Right lobe of liver (tissue), 6 donors: ENCODE measurements around the gene ZNF275. TPM values are rescaled to one million over a fixed set of nuclear protein-coding genes. Genes with fewer than 3 reads are reported as not detected.

Source experiments
- ATAC-seq, 4 donors: fragments of 200-7000 bp; cut with Tn5 transposase; one replicate each; pipeline ENCODE4 v1.9.1; 2020; ENCODE audit warnings: mild to moderate bottlenecking in 4 of 4, moderate library complexity in 4 of 4
- DNase-seq, 3 donors: peaks; one replicate each; pipeline ENCODE4 v3.0.0-alpha.2; 2020
- H3K27ac ChIP-seq, 3 donors: fragments of 200-600 bp; one replicate each; pipeline ENCODE4 v1.8.0; 2022
- H3K27me3 ChIP-seq, 2 donors: fragments of 200-600 bp; one replicate each; pipeline ENCODE4 v1.8.0; 2022
- H3K36me3 ChIP-seq, 4 donors: fragments of 200-600 bp; sonication (generic) in 1 of 4; one replicate each; pipeline versions ENCODE4 v1.5.1 to v1.8.0; 2017 to 2022; ENCODE audit warnings: control low read depth in 1 of 4
- H3K4me1 ChIP-seq, 4 donors: fragments of 200-600 bp; sonication (generic) in 1 of 4; one replicate each; pipeline versions ENCODE4 v1.5.1 to v1.8.0; 2017 to 2022; ENCODE audit warnings: control low read depth in 1 of 4
- H3K4me3 ChIP-seq, 3 donors: fragments of 200-600 bp; one replicate each; pipeline ENCODE4 v1.8.0; 2022
- H3K9me3 ChIP-seq, 4 donors: fragments of 200-600 bp; sonication (generic) in 1 of 4; one replicate each; pipeline versions ENCODE4 v1.5.1 to v1.8.0; 2017 to 2022; ENCODE audit warnings: control low read depth in 1 of 4
- POLR2A ChIP-seq: fragments of 450-650 bp; IDR thresholded peaks from one replicate; pipeline ENCODE4 v1.6.1; 2017; ENCODE audit warnings: antibody characterized with exemption, mild to moderate bottlenecking
- WGBS: methylation state at CpG from one replicate; pipeline ENCODE4 v1.1.6; 2018; ENCODE audit warnings: low coverage, low lambda C conversion rate; ENCODE audit not compliant: insufficient coverage; ENCODE audit errors: missing lambda C conversion rate; 5-methylcytosine and 5-hydroxymethylcytosine counted together
- intact Hi-C, 2 donors: fragments of 100-400 bp; cut with DNase I; formaldehyde crosslinking; loops; one replicate each; pipeline versions ENCODE4 v1.11.2 to v1.14.1; 2022
- total RNA-seq, 6 experiments: library from RNA; depleted of rRNA in 2 of 6; stranded (reverse); fragments of >200 nt in 2 of 6; fragmentation: NEBNext Ultra II Directional in 3 of 6; extraction: Animal tissue kit (Norgen Biotek cat#: 25700) in 3 of 6; gene quantifications; one replicate each; pipeline versions ENCODE4 v1.1.0 to v1.2.4, GENCODE V29; 2016 to 2023
- TF ChIP-seq, protein P1 (sequence below), 4 donors: fragments of 200-600 bp in 3 of 4; fragments of 450-650 bp in 1 of 4; IDR thresholded peaks; one replicate each; pipeline versions ENCODE4 v1.5.1 to v1.8.0; 2016 to 2022; ENCODE audit warnings: antibody characterized with exemption in 4 of 4, mild to moderate bottlenecking in 2 of 4
- donor health status: DM: no; HTN: yes; CAD: no.
- donor health status: DM: no; HTN: no; CAD: no.
- donor health status: DM: no; HTN: no; CAD: no.
- donor health status: DM: no; HTN: yes; CAD: no.
- donor health status: DM: no; HTN: yes; CAD: no.

ZNF275 gene
- total RNA-seq, 6 experiments from 2014 or later = 8.1 to 12.0 (median 10.3) TPM

DNA sequence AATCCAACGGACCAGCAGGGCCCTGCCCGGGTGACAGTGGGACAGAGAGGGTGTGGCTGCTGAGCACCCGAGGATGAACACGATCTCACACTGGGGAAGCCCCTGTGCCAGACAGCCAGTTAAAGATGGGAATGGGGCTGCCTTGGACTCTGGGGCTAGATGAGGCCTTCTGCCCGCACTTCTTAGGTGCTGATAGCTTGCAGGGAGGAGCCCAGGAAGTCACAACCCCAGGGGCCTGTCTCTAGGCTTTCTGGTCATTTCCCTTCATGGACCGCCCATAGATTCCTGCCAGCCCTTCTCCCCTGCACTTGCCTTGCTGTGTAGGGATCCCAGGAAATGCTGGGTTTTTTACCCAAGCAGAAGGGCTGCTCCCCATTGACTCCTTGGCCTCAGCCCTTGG is 6.2 kb downstream of the ZNF275 start:
- Histone ChIP-seq H3K4me1 (no peaks in the 10 kb centered on the region), H3K9me3 (no peaks in the 10 kb centered on the region), H3K4me3 (no peak overlapping the region), H3K36me3 (no peaks in the 10 kb centered on the region), H3K27ac (no peak overlapping the region), H3K27me3 (no peaks in the 10 kb centered on the region)
- ATAC-seq (no peak), DNase-seq (no peak)
- TF ChIP-seq, protein P1, sequence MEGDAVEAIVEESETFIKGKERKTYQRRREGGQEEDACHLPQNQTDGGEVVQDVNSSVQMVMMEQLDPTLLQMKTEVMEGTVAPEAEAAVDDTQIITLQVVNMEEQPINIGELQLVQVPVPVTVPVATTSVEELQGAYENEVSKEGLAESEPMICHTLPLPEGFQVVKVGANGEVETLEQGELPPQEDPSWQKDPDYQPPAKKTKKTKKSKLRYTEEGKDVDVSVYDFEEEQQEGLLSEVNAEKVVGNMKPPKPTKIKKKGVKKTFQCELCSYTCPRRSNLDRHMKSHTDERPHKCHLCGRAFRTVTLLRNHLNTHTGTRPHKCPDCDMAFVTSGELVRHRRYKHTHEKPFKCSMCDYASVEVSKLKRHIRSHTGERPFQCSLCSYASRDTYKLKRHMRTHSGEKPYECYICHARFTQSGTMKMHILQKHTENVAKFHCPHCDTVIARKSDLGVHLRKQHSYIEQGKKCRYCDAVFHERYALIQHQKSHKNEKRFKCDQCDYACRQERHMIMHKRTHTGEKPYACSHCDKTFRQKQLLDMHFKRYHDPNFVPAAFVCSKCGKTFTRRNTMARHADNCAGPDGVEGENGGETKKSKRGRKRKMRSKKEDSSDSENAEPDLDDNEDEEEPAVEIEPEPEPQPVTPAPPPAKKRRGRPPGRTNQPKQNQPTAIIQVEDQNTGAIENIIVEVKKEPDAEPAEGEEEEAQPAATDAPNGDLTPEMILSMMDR (IDR thresholded peaks at IDR 0.05) = no peak
- TF ChIP-seq POLR2A = no peak
- WGBS = 67% methylated on average over 1 of the region's 6 CpGs
- intact Hi-C loops = no loop called here

DNA sequence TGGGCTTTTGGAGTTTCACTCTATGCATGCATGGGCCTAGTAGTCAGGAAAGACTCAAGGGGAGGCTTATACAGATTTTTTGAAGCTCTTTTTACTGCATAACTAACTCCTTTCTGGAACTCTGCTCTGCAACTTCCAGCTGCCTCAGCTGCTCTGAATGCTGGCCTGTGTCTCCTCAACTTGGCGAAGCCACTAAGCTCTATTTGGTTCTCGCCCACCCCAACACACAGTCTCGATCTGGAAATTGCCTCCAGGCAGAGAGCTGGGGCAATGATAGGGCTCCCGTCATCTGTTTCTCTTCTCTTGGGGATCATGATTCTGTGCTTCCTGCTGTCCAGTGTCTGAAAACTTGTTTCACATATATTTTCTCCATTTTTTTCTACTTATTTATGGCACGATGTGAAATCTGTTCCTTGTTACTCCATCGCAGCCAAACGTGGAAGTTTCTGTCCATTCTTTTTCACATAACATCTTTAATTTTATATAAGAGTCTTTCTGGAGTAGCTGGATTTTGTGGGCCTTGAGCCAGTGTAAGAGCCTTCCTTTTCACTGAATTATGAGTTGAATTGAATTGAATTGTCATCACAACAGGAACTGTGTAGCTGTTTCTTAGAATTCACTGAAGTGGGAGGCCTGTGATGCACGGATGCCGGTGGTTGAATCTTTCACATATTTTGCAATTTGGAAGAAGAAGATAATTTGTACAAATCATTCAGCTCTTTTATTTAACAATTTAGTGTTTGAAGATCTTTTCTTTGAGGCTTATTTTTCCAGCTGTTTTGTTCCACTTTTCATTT is 9.0 kb downstream of the ZNF275 start:
- Histone ChIP-seq H3K36me3 (peaks cover 0 to 11% (median 4%) of the 10 kb centered on the region in 4 donors), H3K27me3 (no peaks in the 10 kb centered on the region), H3K4me1 (no peaks in the 10 kb centered on the region), H3K27ac (no peak overlapping the region), H3K9me3 (no peaks in the 10 kb centered on the region), H3K4me3 (no peak overlapping the region)
- DNase-seq (no peak), ATAC-seq (no peak)
- intact Hi-C loops = no loop called here
- TF ChIP-seq, protein P1 (IDR thresholded peaks at IDR 0.05) = no peak
- no peak for TF ChIP-seq POLR2A
- 64% methylated on average over 9 of the region's 9 CpGs for WGBS

DNA sequence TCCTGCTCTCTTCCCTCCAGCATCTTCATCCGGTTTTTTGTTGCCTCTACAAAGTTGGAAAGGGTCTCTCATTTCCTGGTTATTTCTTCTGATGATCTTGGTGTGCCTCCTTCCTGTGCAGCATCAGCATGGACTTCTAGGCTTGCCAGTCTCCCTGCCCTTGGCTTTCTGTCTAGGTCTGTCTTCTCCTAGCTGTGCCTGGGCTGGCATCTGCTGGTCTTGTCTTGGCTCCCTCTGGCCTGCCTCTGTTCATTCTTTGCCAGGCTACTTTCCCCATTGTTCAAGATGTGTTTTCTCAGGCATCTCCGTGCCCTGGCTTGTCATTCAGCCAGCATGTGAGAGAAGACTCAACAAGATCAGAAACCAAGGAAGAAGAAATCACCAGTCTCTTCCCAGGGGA is 9.7 kb downstream of the ZNF275 start:
- Histone ChIP-seq H3K36me3 (peaks cover 0 to 11% (median 4%) of the 10 kb centered on the region in 4 donors), H3K4me1 (no peaks in the 10 kb centered on the region), H3K9me3 (no peaks in the 10 kb centered on the region), H3K4me3 (no peak overlapping the region), H3K27ac (no peak overlapping the region), H3K27me3 (no peaks in the 10 kb centered on the region)
- TF ChIP-seq, protein P1 (IDR thresholded peaks at IDR 0.05) = no peak
- TF ChIP-seq POLR2A = no peak
- no peak for ATAC-seq
- 50% methylated on average over 2 of the region's 2 CpGs for WGBS
- intact Hi-C loops = no loop called here
- no peak for DNase-seq

DNA sequence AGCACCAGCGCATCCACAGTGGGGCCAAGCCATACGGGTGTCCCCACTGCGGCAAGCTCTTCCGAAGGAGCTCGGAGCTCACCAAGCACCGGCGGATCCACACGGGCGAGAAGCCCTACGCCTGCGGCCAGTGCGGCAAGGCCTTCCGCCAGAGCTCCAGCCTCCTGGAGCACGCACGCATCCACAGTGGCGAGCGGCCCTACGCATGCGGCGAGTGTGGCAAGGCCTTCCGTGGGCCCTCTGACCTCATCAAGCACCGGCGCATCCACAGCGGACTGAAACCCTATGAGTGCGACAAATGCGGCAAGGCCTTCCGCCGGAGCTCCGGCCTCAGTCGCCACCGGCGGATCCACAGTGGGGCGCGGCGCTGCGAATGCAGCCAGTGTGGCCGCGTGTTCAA is 13.6 kb downstream of the ZNF275 start:
- no peak overlapping the region for H3K27ac ChIP-seq
- no peaks in the 10 kb centered on the region for H3K4me1 ChIP-seq
- no CpG with 5 or more reads among the region's 38 CpGs for WGBS
- no peak for TF ChIP-seq POLR2A
- TF ChIP-seq, protein P1 (IDR thresholded peaks at IDR 0.05) = no peak
- no peaks in the 10 kb centered on the region for H3K27me3 ChIP-seq
- intact Hi-C loops = no loop called here
- DNase-seq (no peak), ATAC-seq (no peak)
- H3K9me3 ChIP-seq = no peaks in the 10 kb centered on the region
- H3K36me3 ChIP-seq = peaks cover 0 to 11% (median 4%) of the 10 kb centered on the region in 4 donors
- H3K4me3 ChIP-seq = no peak overlapping the region
